HepG2 (cell line): ENCODE data around the gene PLD1. TPM values are rescaled to one million over a fixed set of nuclear protein-coding genes. Genes with fewer than 3 reads are reported as not detected.

Experiments used
- FLYWCH1 ChIP-seq: sonication (generic); formaldehyde crosslinking; IDR thresholded peaks from 2 replicates; pipeline ENCODE4 v1.8.1; 2023; ENCODE audit warnings: mild to moderate bottlenecking, missing genetic modification reagents
- FOXJ3 ChIP-seq: sonication (generic); formaldehyde crosslinking; IDR thresholded peaks from 2 replicates; pipeline ENCODE4 v1.4.0; 2020; ENCODE audit warnings: missing genetic modification reagents, mild to moderate bottlenecking, borderline replicate concordance
- GATA4 ChIP-seq: sonication (generic); IDR thresholded peaks from 2 replicates; pipeline ENCODE4 v1.6.1; 2016; ENCODE audit warnings: antibody characterized with exemption, low read depth, borderline replicate concordance
- HMGA1 ChIP-seq: sonication (generic); formaldehyde crosslinking; conservative IDR thresholded peaks from 2 replicates; pipeline ENCODE4 v1.4.0; 2020; ENCODE audit warnings: missing genetic modification reagents
- PCBP2 ChIP-seq: fragments of 200-400 bp; formaldehyde crosslinking; optimal IDR thresholded peaks from 2 replicates; pipeline ENCODE3; 2018; ENCODE audit warnings: low read length, low read depth; ENCODE audit not compliant: poor library complexity, severe bottlenecking
- SALL2 ChIP-seq: sonication (generic); formaldehyde crosslinking; IDR thresholded peaks from 2 replicates; pipeline ENCODE4 v1.8.1; 2023; ENCODE audit warnings: mild to moderate bottlenecking, missing genetic modification reagents, inconsistent platforms
- SMAD9 ChIP-seq: sonication (generic); formaldehyde crosslinking; IDR thresholded peaks from 2 replicates; pipeline ENCODE4 v1.5.1; 2020; ENCODE audit warnings: mild to moderate bottlenecking, missing genetic modification reagents
- ZBTB3 ChIP-seq: sonication (generic); formaldehyde crosslinking; IDR thresholded peaks from 2 replicates; pipeline ENCODE4 v1.4.0; 2020; ENCODE audit warnings: low read depth, mild to moderate bottlenecking, moderate library complexity, missing genetic modification reagents, borderline replicate concordance
- ZMYM2 ChIP-seq: sonication (generic); formaldehyde crosslinking; IDR thresholded peaks from 2 replicates; pipeline ENCODE4 v1.8.0; 2022; ENCODE audit warnings: mild to moderate bottlenecking, missing genetic modification reagents
- ZNF335 ChIP-seq: sonication (generic); formaldehyde crosslinking; IDR thresholded peaks from 2 replicates; pipeline ENCODE4 v1.4.0; 2020; ENCODE audit warnings: missing genetic modification reagents
- ZNF768 ChIP-seq: sonication (generic); formaldehyde crosslinking; IDR thresholded peaks from 2 replicates; pipeline ENCODE4 v1.4.0; 2020; ENCODE audit warnings: missing genetic modification reagents
- polyA plus RNA-seq, 8 experiments: library from polyadenylated mRNA; depleted of rRNA in 3 of 8; stranded (reverse) in 7 of 8; unstranded in 1 of 8; fragments of >200 nt; fragmentation: Illumina TruSeq in 4 of 8; extraction: Trizol in 4 of 8; gene quantifications; 2 replicates each; pipeline versions ENCODE4 v1.2.1 to v1.2.3, GENCODE V29; 2011 to 2016; ENCODE audit warnings: low read depth in 4 of 8, missing spikeins in 1 of 8, mixed read lengths in 1 of 8; ENCODE audit not compliant: insufficient read depth in 1 of 8
- total RNA-seq, 5 experiments: library from RNA; depleted of rRNA; stranded (reverse); fragments of >200 nt; fragmentation: Illumina TruSeq; extraction: Trizol; gene quantifications; 2 replicates each; pipeline ENCODE4 v1.2.3, GENCODE V29; 2016; ENCODE audit warnings: low read depth in 1 of 5
- TF ChIP-seq, protein P1 (sequence below): sonication (generic); formaldehyde crosslinking; IDR thresholded peaks from 2 replicates; pipeline ENCODE4 v1.4.0; 2020; ENCODE audit warnings: mild to moderate bottlenecking, missing genetic modification reagents
- TF ChIP-seq, protein P2 (sequence below): IDR thresholded peaks from 2 replicates; pipeline ENCODE4 v1.6.1; 2016; ENCODE audit warnings: mild to moderate bottlenecking, missing biosample characterization, missing genetic modification reagents
- TF ChIP-seq, protein P3 (sequence below): sonication (generic); formaldehyde crosslinking; IDR thresholded peaks from 2 replicates; pipeline ENCODE4 v1.4.0; 2020; ENCODE audit warnings: missing genetic modification reagents

PLD1 gene
- total and polyA plus RNA-seq, 2 of the 13 experiments (the other 11 are each of a cell fraction or from before 2014, with no cell fraction given), result 27.1 to 59.4 TPM

DNA sequence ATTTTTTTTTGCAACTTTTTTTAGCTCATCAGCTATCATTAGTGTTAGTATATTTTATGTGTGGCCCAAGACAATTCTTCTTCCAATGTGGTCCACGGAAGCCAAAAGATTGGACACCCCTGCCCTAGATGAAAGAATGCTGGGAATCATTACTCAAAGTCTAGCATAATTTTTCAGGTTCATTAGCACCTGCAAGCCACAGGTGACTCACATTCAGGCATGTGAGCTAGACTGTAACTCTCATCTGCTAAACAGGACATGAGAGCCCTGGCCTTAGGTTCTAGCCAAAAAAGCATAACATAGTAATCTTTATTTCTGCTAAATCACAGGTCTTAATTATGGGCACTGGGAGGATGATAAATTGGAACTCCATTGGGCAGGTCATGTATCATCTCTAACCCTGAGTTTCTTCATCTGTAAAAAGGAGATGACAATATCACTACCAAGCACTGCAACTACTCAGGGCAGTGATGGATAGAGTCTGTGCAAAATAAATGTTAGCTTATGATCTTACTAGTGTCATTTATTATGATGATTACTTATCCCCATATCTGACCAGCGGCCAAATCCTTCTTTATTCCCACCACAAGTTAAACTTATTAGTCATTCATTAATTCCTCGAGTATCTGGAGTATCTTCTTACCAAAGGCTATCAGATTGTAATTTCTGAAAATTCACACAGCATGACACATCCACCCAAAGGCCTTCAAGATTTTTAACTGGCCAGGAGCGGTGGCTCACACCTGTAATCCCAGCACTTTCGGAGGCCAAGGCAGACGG, 125.0 kb downstream of the PLD1 start (continued):
- TF ChIP-seq, protein P1, sequence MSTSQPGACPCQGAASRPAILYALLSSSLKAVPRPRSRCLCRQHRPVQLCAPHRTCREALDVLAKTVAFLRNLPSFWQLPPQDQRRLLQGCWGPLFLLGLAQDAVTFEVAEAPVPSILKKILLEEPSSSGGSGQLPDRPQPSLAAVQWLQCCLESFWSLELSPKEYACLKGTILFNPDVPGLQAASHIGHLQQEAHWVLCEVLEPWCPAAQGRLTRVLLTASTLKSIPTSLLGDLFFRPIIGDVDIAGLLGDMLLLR (CRISPR knock-in tag), result no peak
- no peak for TF ChIP-seq HMGA1 (CRISPR knock-in tag)
- TF ChIP-seq, protein P2, sequence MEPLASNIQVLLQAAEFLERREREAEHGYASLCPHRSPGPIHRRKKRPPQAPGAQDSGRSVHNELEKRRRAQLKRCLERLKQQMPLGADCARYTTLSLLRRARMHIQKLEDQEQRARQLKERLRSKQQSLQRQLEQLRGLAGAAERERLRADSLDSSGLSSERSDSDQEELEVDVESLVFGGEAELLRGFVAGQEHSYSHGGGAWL, result no peak
- no peak for TF ChIP-seq ZNF335 (CRISPR knock-in tag)
- no peak for TF ChIP-seq FLYWCH1 (CRISPR knock-in tag)
- TF ChIP-seq ZMYM2 (CRISPR knock-in tag), result no peak
- TF ChIP-seq PCBP2, result no peak
- TF ChIP-seq ZBTB3 (CRISPR knock-in tag), result no peak
- TF ChIP-seq SALL2 (CRISPR knock-in tag), result no peak
- TF ChIP-seq FOXJ3 (CRISPR knock-in tag), result no peak
- no peak for TF ChIP-seq ZNF768 (CRISPR knock-in tag)
- TF ChIP-seq, protein P3, sequence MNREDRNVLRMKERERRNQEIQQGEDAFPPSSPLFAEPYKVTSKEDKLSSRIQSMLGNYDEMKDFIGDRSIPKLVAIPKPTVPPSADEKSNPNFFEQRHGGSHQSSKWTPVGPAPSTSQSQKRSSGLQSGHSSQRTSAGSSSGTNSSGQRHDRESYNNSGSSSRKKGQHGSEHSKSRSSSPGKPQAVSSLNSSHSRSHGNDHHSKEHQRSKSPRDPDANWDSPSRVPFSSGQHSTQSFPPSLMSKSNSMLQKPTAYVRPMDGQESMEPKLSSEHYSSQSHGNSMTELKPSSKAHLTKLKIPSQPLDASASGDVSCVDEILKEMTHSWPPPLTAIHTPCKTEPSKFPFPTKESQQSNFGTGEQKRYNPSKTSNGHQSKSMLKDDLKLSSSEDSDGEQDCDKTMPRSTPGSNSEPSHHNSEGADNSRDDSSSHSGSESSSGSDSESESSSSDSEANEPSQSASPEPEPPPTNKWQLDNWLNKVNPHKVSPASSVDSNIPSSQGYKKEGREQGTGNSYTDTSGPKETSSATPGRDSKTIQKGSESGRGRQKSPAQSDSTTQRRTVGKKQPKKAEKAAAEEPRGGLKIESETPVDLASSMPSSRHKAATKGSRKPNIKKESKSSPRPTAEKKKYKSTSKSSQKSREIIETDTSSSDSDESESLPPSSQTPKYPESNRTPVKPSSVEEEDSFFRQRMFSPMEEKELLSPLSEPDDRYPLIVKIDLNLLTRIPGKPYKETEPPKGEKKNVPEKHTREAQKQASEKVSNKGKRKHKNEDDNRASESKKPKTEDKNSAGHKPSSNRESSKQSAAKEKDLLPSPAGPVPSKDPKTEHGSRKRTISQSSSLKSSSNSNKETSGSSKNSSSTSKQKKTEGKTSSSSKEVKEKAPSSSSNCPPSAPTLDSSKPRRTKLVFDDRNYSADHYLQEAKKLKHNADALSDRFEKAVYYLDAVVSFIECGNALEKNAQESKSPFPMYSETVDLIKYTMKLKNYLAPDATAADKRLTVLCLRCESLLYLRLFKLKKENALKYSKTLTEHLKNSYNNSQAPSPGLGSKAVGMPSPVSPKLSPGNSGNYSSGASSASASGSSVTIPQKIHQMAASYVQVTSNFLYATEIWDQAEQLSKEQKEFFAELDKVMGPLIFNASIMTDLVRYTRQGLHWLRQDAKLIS (CRISPR knock-in tag), result no peak
- no peak for TF ChIP-seq SMAD9 (CRISPR knock-in tag)
- no peak for TF ChIP-seq GATA4
- TF ChIP-seq, all 625 proteins: peak for 0
